Stimulated activated CD8-positive, alpha-beta memory T cell treated with anti-CD3 and anti-CD28 coated beads, Interleukin-4, amount 100 ng/mL, for 24 hours (primary cell): ENCODE data around the gene ADAMTS15.

Experiments used
- DNase-seq: peaks from one replicate; pipeline ENCODE4 v3.0.0-alpha.2; 2020; ENCODE audit warnings: low read depth

The ADAMTS15 gene

GRCh38 chr11:130478881-130479280 lies 30.4 kb downstream of the ADAMTS15 start:
- DNase-seq: no peak

- no peak for DNase-seq
Observed at GRCh38 chr11:130480186-130480585, 31.7 kb downstream of the ADAMTS15 start.

GRCh38 chr11:130480711-130481140 lies 32.3 kb downstream of the ADAMTS15 start:
- no peak for DNase-seq

- DNase-seq: no peak
Observed at GRCh38 chr11:130483124-130483523, 34.7 kb downstream of the ADAMTS15 start.

GRCh38 chr11:130485983-130486382 lies 37.5 kb downstream of the ADAMTS15 start:
- DNase-seq: no peak

- DNase-seq: no peak
Observed at GRCh38 chr11:130486391-130486836, 38.0 kb downstream of the ADAMTS15 start.

GRCh38 chr11:130486987-130487923 lies 38.8 kb downstream of the ADAMTS15 start:
- no peak for DNase-seq

GRCh38 chr11:130487924-130488815 lies 39.7 kb downstream of the ADAMTS15 start:
- DNase-seq: no peak

GRCh38 chr11:130488848-130489584 lies 40.6 kb downstream of the ADAMTS15 start:
- no peak for DNase-seq

- no peak for DNase-seq
Observed at GRCh38 chr11:130489716-130490115, 41.3 kb downstream of the ADAMTS15 start.

- no peak for DNase-seq
Observed at GRCh38 chr11:130490682-130491449, 42.4 kb downstream of the ADAMTS15 start.

GRCh38 chr11:130498181-130498580 lies 49.7 kb downstream of the ADAMTS15 start:
- no peak for DNase-seq

GRCh38 chr11:130499828-130500227 lies 51.4 kb downstream of the ADAMTS15 start:
- DNase-seq: no peak

GRCh38 chr11:130504317-130504716 lies 55.9 kb downstream of the ADAMTS15 start:
- no peak for DNase-seq

- no peak for DNase-seq
Observed at GRCh38 chr11:130508913-130509312, 60.5 kb downstream of the ADAMTS15 start.

- no peak for DNase-seq
Observed at GRCh38 chr11:130509942-130510341, 61.5 kb downstream of the ADAMTS15 start.

- DNase-seq: no peak
Observed at GRCh38 chr11:130510407-130511006, 62.1 kb downstream of the ADAMTS15 start.

GRCh38 chr11:130511765-130512164 lies 63.3 kb downstream of the ADAMTS15 start:
- no peak for DNase-seq

- no peak for DNase-seq
Observed at GRCh38 chr11:130512662-130513061, 64.2 kb downstream of the ADAMTS15 start.

- no peak for DNase-seq
Observed at GRCh38 chr11:130513132-130513531, 64.7 kb downstream of the ADAMTS15 start.

- no peak for DNase-seq
Observed at GRCh38 chr11:130514316-130514715, 65.9 kb downstream of the ADAMTS15 start.
